NCI-H2196 (cell line): ENCODE data around the gene PDE1C.
"Not testable (repeated sequence)": the region's sequence is repeated elsewhere in the genome, so short reads cannot be mapped to it uniquely, and the experiment has no call there.

Experiments
- DNase-seq: peaks from one replicate; lab custom pipeline; 2025; ENCODE audit not compliant: unreplicated experiment; lab: John Stamatoyannopoulos, UW

The PDE1C gene

DNA sequence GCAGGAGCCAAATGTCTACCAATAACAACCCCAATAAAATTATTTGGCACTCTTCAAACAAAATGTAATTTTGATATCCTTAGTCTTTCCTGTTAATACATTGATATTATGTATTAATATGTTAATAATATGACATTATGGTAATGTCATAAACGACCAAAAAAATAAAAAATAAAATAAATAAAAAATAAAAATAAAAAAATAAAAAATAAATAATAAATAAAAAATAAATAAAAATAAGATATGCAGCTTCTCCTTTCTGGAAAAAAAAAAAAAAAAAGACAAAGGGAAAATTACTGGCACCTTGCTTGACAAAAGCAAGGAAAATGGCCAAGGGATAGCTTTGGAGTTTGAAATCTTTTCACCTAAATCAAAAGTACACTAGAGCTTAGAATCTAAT, 214.7 kb downstream of the PDE1C start:
- DNase-seq, result no peak

DNA sequence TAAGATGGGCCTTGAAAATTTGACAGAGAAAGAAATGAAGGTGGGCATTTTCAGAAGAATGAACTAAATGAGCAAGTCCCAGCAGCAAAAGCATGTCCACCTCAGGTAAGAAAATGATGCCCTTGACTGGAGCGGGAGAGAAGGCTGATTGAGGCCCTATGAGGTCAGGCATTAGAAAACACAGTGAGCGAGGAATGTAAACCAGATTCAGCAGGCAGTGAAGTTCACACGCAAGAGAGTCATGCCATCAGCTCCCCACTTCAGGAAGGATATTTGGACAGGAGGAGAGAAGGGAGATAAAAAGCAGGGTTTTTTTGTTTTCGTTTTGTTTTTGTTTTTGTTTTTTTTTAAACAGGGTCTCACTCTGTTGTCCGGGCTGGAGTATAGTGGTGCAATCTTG, 216.8 kb downstream of the PDE1C start:
- DNase-seq, result no peak

DNA sequence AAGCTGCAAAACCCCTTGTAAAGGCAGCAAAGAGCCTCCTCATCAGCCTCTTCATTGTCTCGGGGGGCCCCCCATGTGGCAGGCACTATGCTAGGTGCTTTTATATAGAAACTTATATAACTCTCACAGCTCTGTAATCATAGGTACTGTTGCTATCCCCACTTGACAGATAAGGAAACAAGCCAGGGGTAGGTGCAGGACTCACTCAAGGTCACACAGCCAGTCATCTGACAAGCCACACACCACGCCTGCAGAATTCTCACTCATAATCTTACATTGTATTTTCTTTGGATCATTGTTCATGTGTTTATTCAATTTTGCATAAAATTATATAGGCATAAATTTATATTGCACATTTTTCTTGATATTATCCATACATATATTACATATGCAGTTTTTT, 217.7 kb downstream of the PDE1C start:
- DNase-seq, result no peak

DNA sequence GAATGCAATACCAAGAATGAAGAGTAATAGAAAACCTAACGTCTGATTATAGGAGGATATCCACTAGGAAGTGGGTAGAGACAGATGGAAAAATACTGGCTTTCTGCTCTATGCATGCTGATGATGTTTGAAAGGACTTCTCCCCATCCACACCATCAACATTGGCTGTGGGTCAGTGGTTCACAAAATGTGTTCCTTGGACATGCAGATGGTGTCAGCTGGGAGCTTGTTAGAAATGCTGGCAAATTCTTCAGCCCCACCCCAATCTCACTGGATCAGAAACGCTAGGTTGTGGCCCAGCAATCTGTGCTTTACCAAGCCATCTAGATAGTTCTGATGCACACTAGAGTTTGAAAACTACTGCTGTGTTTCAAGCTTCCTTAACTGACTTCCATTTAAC, 219.1 kb downstream of the PDE1C start:
- DNase-seq, result no peak

DNA sequence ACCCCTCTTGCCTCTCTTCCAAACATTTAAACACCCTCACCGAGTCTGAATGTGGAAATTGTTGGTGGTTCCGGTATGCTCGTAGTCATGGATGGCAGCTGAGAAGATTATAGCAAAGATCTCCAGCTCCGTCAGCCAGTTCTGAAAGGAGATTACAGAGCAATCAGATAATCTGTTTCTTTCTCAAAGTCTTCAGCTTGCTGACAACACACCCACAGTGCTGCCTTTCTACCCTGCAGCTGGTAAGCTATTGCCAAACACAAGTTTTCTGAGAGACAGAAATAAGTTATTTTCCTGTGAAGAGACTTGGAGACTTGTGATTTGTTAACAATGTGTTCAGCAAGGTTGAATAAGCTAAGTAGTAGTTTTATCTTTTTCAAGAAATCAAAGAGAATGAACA, 219.6 kb downstream of the PDE1C start:
- DNase-seq, result no peak

DNA sequence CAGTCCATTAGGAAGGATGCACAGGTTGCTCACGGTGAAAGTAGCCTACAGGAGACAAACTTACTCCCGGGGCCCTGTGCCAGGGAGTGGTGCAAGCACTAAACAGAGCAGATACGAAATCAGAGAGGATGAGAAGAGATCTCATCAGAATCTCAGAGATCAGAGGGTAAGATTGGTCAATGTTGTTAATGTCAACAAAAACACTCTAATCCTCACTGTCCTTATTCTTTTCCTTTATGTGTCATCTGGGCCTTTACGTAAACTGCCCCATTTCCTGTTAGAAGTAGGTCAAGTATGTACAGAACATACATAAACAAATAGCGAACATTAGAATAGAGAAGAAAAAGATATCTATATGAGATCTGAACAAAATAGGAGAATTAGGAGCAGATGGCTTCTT, 220.1 kb downstream of the PDE1C start:
- DNase-seq, result no peak

DNA sequence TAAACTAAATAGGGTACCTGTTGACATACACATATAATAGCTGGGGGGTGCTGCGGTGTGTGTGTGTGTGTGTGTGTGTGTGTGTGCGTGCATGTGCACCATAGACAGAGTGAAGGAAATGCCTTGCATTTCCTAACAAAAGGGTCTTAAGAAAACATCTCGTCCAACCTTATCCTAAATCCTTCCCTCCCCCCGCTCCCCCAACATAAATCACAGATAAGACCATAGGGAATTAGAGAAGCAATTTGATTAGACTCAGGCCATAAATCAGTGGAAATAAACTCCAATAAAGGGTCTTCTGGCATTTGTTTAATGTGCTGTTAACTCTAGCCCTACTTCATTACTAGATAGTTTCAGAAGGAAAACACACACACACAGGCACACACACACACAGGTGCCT, 234.7 kb downstream of the PDE1C start:
- no peak for DNase-seq

DNA sequence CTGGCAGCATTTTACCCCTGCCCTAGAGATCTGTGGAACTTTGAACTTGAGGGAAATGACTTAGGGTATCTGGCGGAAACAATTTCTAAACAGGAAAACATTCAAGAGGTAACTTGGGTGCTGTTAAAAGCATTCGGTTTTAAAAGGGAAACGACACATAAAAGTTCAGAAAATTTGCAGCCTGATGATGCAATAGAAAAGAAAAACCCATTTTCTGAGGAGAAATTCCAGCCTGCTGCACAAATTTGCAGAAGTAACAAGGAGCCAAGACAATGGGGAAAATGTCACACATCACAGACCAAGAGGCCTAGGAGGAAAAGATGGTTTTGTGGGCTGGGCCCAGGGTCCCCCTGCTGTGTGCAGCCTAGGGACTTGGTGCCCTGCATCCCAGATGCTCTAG, 236.6 kb downstream of the PDE1C start:
- not testable (repeated sequence) for DNase-seq

DNA sequence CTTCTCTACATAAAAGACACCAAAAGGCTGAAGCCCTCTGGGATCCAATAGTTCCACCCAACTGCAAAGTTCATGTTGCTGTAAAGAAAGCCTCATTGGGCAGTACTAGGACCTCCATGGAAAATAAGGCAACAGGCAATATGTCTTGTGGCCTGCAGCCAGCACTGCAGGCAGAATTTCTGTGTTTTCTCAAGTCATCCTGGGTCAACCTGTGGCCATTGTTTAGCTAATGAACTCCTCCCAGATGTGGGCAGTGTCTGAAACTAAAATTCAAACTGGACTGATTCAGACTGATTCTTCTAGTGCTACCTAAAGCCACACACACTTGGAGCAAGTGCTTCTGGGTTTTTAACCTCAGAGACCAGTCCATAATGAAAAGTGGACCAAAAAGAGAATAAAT, 241.7 kb downstream of the PDE1C start:
- DNase-seq, result no peak

DNA sequence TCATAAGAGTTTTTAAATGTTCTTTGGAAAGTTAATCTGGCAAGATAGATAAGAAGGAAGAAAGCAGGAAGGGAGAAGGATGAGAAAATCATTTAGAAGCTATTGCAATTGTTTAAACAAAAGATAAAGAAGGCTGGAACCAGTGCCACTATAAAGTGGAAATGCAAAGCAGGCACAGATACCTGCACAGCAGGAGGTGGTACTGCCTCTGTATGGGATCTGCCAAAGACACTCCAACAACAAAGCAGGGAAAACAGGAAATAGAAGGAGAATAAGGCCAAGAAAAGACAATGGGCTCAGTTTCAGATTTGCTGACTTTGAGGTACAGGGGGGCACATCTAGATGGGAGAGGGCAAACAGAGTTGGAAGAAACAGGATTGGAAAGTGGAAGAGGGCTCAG, 244.6 kb downstream of the PDE1C start:
- no peak for DNase-seq

DNA sequence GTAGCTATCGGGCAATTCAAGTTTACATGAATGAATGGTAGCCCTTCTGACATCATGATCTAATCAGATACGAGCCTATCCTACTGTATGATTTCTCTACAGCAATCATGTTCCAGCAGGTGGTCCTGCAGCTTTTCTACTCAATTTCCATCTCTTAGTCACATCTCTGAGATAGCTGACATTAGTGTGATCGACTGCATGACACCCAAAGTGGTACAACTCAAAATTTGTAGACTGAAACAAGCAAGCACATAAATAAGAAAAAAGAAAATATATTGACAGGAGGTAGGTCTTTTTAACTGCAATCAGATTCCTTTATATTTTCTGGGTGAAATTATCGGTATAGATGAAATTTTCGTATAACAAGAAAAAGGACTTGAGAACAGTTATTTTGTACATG, 251.2 kb downstream of the PDE1C start:
- DNase-seq, result no peak

DNA sequence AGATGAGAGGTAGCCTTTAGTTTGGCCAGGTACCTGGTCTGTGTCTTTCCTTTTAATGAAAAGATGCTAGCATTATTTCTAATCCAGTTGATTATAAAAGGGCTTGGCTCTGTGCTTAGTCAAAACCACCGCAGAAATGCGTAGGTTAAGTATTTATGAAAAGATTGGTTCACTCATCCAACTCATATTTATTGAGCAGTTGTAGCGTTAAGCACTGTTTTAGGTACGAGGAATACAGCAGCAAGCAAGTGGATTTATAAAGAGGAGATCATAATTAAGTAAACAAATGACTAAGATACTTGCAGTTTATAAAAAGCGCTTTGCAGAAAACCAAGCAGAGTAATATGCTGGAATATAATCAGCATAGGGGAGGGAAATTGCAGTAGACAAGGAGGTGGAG, 253.4 kb downstream of the PDE1C start:
- DNase-seq, result no peak

DNA sequence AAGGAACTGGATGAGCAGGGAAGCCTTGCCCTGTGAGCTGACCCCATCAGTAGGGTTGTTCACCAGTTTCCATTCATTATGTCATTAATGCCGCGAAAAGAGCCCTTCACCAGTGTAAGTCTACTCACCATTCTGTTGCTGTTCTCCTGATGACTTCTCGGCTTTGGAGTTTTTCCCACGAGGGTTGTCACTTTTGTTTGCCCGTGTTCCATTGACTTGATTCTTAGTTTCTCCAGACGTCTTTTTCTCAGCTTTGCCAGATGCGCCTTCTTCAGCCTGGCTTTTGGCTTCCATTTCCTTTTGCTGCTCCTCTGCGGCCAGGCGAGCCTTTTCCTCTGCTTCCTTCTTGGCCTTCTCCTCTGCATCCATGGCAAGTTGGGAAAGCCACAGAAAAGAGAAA, 254.4 kb downstream of the PDE1C start:
- no peak for DNase-seq

DNA sequence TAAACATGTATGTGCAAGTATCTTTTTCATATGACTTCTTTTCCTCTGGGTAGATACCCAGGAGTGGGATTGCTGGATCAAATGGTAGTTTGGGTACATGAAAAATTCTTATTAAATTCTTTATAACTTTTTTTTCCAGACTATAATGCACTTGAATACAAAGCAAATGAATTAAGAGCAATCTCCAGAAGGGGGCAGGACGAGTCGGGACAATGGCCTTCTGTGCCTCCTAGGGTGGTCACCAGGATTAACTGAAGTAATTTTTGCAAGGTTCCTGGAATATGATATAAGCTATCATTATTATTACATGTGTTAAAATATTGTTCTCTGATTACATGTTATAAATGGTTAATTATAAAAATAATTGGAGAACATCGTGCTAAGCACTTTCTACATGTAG, 256.0 kb downstream of the PDE1C start:
- DNase-seq, result no peak

DNA sequence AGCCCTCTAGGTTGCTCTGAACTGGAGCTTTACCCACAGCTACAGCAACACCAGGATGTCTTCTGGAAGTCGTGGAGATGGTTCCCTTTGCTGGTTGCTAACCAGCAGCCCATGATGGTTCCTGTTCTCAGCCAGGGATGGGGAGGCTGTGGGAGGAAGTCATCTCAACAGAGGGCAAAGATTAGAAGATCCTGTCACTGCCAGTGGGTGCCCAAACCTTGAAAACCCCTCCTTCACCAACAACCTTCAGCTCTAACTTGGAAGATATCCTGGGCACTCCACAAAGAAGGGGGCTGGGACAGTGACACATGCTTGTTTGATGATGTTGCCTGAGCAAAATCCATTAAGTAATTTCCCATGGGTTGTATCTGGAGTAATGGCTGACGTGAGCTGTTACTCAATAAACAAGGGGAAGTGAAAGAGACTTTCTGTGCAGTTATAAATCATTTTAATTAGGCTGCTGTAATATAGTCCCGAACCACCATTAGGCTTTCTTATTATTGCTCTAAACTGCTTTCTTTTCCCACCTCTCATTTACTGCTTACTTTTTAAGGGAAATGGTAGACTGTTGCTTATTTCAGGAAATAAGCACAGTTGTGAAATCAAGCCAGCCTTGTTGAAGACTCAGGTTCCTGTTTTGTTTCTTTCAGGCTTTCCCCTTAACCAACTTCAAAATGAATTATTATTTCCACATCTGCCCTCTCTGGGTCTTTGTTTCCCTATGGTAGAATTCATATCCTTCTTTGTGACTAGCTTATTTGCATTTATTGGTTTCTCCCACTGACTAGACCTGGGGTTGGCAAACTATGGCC, 258.4 kb downstream of the PDE1C start:
- no peak for DNase-seq

DNA sequence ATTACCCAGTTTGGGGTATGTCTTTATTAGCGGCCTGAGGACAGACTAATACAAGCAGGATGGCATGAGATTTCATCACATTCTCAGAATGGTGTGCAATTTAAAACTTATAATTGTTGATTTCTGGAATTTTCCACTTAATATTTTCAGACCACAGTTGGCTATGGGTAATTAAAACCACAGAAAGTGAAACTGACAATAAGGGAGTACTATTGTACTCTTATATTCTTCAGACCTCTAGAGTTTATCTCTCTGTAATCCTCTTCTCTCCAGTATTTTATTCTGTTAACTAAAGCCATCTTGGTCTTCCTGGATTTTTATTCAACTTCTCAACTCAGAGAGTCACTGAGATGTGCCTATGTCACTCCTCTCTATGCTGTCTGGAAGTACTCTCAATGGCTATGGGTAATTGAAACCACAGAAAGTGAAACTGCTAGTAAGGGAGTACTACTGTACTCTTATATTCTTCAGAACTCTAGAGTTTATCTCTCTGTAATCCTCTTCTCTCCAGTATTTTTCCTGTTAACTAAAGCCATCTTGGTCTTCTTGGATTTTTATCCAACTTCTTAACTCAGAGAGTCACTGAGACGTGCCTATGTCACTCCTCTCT, 264.9 kb downstream of the PDE1C start:
- DNase-seq, result no peak

DNA sequence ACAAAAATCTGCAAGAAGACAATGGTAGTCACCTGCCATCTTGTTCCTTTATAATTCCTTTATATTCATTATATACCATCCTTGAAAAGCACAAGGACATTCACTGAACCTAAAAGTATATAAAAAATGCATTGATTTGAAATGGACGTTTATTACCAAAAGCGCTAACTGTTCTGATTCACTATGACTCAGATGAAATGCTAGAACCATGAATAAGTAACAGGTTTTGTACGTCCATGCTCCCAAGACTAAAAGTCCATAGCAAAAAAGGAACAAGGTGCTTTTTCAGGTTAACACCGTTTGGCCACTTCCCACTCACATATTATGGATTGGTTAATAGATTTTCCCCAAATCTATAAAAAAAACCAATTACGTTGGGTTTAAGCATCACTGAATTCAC, 273.8 kb downstream of the PDE1C start:
- no peak for DNase-seq

DNA sequence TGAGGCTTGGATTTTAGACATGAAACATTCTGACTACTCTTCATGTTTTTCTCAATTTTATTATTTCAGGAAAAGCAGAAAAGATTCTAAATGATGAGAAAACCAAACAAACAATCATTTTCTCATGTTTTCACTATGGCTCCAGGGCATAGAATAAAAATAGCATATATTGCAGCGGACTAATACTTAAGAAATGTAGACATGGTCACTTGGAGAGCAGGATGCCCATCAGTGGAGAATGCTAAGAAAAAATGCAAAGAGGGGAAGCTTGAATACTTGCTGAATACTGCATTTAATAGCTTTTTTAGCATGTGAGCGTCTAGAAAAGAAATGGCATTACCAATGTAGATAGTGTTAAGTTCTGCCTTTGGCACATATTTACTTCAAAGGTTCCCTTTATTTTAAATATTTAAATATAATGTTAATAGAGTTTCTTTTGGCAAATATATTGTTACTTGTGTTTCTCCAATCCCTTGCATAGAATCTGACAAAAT, 275.3 kb downstream of the PDE1C start:
- DNase-seq, result no peak

DNA sequence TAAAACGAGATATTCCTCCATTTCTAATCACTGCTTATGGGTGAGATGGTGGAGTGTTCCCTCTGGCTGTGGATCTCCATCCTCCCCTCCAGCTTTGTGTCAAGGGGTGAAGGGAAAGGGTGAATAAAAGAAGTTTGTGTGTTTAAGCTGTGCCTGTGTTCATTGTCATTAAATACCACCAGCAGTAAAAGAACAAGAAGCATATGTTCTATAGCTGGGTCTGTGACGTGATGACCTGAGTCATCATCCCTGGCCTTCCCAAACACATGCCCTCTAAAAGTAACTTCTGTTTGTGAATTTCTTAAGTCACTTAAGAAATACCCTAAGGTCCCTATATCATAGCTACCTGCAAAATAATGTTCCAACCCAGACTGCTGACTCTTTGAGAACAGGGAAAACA, 278.3 kb downstream of the PDE1C start:
- no peak for DNase-seq

DNA sequence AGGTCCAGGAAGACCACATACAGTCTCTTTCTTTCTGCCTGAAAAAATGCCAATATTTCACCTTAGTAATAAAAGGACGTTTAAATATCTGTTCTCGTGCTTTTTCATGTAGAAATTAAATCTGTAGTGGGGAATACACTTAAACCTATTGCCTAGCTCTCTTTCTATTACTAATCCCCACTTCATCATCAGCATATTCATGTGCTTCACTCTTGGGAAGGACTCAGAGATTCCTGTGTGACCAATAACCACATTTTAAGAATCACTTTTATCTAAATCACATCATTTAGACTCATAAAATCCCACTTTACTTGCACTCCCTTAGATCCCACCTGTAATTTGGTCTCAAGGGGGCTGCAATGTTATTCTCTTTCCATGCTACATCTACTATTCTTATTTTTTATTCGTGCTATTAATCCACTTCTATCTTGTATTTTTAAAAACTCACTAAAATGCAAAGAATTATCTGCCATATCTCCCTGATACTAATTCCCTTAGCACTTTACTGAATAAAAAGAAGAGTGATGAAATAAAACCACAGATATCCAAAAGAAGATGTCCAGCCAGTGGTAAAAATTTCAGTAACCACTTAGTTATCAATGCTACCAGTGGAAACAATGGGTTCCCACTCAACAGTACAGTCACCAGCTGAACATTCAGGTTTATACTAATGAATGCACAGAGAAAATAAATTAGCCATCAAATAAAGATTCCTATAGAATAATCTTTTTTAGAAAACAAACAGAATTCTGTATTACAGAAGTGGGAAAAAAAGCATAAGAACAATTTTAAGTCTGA, 281.1 kb downstream of the PDE1C start:
- DNase-seq, result no peak

DNA sequence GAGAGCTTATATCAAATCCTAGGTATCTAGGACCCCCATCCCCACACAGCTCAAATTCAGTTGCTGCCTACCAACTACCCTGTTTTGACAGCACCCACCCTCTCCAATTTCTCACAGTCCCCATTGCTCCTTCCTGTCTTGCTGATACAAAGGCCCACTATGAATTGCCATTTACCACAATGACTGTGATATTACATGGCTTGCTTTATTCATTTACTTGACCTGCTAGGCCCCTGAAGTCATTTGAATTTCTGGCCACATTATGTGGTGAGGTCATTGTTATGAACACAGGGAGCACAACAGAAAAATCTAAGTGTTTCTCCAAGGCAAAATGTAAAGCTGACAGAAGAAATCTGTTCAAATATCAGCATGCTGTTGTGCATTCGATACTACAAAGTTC, 281.8 kb downstream of the PDE1C start:
- no peak for DNase-seq

DNA sequence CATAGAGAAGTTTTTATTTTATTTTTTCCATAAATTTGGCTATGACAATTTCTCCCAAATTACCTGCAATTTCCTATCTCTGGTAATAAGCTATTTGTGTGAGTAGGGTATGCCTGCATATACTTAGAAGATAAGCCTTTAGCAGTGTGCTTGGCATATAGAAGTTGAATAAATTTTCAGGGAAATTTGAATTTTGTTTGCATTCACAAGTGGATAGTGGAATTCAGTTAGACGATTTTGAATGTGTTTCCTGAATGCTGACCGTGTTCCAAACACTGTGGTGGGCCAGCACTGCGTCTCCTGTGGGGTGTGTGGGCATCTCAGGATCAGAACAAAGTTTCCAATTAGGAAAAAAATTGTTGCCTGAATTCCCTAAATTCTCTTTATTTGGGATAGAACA, 283.9 kb downstream of the PDE1C start:
- DNase-seq, result no peak
